ENCODE measurements around the gene YWHAQ. TPM values are rescaled to one million over a fixed set of nuclear protein-coding genes. Genes with fewer than 3 reads are reported as not detected.
A peak's percentile ranks its signal among the peaks of the same experiment; 100 is the strongest.

YWHAQ gene
- total RNA-seq: 90.8 TPM

- peak; percentile 95 to 99 (median 99) for DNase-seq (ENCODE audit: low read depth in 2 of 3, low spot score in 2 of 3)
These were observed at the start of gene YWHAQ for GRCh38 chr2:9630736-9631552. TSS of gene YWHAQ (minus strand) at chr2:9630997. CDS start at chr2:9630452, 545 bp downstream.

- no peak for DNase-seq (ENCODE audit: low read depth in 2 of 3, low spot score in 2 of 3)
These were observed 49.3 kb upstream of the YWHAQ start for GRCh38 chr2:9680082-9680481.

GRCh38 chr2:9679218-9679617 lies 48.4 kb upstream of the YWHAQ start:
- DNase-seq (ENCODE audit: low read depth in 2 of 3, low spot score in 2 of 3): no peak

GRCh38 chr2:9678544-9678943 lies 47.7 kb upstream of the YWHAQ start:
- DNase-seq (ENCODE audit: low read depth in 2 of 3, low spot score in 2 of 3): peak in 2 of 3 donors; percentile 20 to 55

- no peak for DNase-seq (ENCODE audit: low read depth in 2 of 3, low spot score in 2 of 3)
These were observed 44.9 kb upstream of the YWHAQ start for GRCh38 chr2:9675415-9676351.

GRCh38 chr2:9674891-9675414 lies 44.2 kb upstream of the YWHAQ start:
- no peak for DNase-seq (ENCODE audit: low read depth in 2 of 3, low spot score in 2 of 3)

GRCh38 chr2:9673914-9674481 lies 43.2 kb upstream of the YWHAQ start:
- DNase-seq (ENCODE audit: low read depth in 2 of 3, low spot score in 2 of 3): no peak

- DNase-seq (ENCODE audit: low read depth in 2 of 3, low spot score in 2 of 3): no peak
These were observed 38.0 kb upstream of the YWHAQ start for GRCh38 chr2:9668687-9669345.

GRCh38 chr2:9667826-9668225 lies 37.0 kb upstream of the YWHAQ start:
- no peak for DNase-seq (ENCODE audit: low read depth in 2 of 3, low spot score in 2 of 3)

GRCh38 chr2:9666306-9666705 lies 35.5 kb upstream of the YWHAQ start:
- no peak for DNase-seq (ENCODE audit: low read depth in 2 of 3, low spot score in 2 of 3)

- no peak for DNase-seq (ENCODE audit: low read depth in 2 of 3, low spot score in 2 of 3)
These were observed 35.1 kb upstream of the YWHAQ start for GRCh38 chr2:9665898-9666297.

- DNase-seq (ENCODE audit: low read depth in 2 of 3, low spot score in 2 of 3): no peak
These were observed 33.6 kb upstream of the YWHAQ start for GRCh38 chr2:9664365-9664764.

- DNase-seq (ENCODE audit: low read depth in 2 of 3, low spot score in 2 of 3): no peak
These were observed 32.4 kb upstream of the YWHAQ start for GRCh38 chr2:9663008-9663879.

GRCh38 chr2:9661261-9661660 lies 30.5 kb upstream of the YWHAQ start:
- no peak for DNase-seq (ENCODE audit: low read depth in 2 of 3, low spot score in 2 of 3)

GRCh38 chr2:9660781-9661180 lies 30.0 kb upstream of the YWHAQ start:
- DNase-seq (ENCODE audit: low read depth in 2 of 3, low spot score in 2 of 3): no peak

- DNase-seq (ENCODE audit: low read depth in 2 of 3, low spot score in 2 of 3): no peak
These were observed 29.4 kb upstream of the YWHAQ start for GRCh38 chr2:9660154-9660553.

- no peak for DNase-seq (ENCODE audit: low read depth in 2 of 3, low spot score in 2 of 3)
These were observed 28.2 kb upstream of the YWHAQ start for GRCh38 chr2:9658972-9659371.

- DNase-seq (ENCODE audit: low read depth in 2 of 3, low spot score in 2 of 3): peak in 1 of 3 donors; percentile 15
These were observed 26.9 kb upstream of the YWHAQ start for GRCh38 chr2:9657731-9658130.

GRCh38 chr2:9657083-9657482 lies 26.3 kb upstream of the YWHAQ start:
- DNase-seq (ENCODE audit: low read depth in 2 of 3, low spot score in 2 of 3): no peak

Data from hematopoietic multipotent progenitor cell (in vitro differentiated cells).